ELF-1 (cell line): Measurements from ENCODE around the gene INSIG2.
A peak's percentile ranks its signal among the peaks of the same experiment; 100 is the strongest.
"Not testable (repeated sequence)": the region's sequence is repeated elsewhere in the genome, so short reads cannot be mapped to it uniquely, and the experiment has no call there.

Experiments
- DNase-seq: peaks from one replicate; pipeline ENCODE4 v3.0.0-alpha.2; 2016; ENCODE audit warnings: low read depth, low spot score

The INSIG2 gene

DNA sequence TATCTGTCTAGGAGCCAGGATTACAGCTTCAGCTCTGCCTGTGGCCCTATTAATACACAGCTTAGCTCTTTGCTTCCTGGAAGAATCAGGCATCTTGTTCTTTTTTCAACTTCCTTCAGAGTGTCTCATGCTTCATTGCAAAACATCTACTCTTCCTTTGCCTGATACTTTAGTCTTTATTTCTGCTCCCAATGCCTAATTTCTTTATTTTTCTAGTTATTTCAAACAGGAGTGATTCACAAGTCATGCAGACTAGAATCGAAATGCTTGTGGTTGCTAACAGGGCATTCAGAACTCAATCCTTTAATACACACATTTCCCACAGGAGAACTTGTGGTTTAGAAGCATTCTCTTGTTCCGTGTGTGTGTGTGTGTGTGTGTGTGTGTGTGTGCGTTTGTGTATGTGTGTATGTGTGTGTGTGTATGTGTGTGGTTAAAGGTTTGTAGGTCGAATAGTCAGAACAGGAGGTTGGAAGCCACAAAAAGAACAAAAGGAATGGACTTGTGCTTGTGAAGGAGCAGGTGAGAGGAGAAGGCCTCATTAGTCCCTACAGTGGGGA is 28.3 kb upstream of the INSIG2 start:
- no peak for DNase-seq

DNA sequence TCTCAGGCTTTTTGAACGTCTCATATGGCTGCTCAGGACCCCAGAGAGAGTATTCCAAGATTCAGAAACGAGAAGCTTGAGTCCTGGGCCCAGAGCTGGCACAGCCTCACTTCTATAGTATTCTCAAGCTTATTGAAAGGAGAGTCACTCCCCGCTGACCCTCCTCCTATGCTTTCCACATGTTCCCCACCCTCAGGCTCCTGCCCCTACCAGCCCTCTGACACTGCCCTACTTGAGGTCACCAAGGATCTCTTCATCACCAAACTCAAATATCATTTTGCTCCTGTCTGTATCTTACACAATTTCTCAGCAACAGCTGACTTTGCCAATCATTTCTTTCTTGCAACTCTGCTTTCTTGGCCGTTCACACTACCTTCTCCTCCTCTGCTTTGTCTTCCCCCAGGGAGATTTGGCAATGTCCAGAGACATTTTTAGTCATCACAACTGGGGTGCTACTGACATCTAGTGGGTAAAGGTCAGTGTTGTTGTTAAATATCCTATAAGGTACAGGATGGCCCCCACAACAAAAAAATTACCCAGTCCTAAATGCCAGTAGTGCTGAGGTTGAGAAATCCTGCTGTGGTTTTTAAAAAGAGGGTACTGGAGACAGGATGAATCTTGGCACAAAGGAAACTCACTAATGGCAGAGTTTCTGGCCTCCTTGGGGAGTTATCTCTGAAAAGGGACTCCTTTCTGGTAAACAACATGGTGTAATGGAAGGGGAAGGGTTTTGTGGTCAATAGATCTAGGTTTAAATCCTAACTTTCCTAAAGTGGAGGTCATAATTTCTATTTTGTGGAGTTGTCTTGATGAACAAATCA is 26.9 kb upstream of the INSIG2 start:
- peak; percentile 22 for DNase-seq

DNA sequence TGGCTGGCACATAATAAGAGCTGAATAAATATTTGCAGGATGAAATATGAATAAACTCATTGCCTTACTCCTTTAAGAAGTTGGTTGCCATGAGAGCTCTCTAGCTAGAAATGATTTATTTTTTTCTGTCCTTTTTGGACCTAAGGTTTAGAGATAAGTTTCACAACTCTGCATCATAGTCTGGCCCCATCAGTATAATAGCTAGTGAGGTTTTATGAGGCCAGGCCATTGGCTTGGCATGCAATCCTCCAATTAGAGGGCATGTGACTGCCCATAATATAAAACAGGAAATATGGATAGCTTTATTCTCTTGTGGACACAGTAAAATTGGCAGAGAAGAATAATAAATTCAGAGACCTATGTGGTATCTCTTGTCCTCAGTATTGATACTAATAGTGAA is 26.2 kb upstream of the INSIG2 start:
- no peak for DNase-seq

GRCh38 chr2:118062669-118063068 is 25.6 kb upstream of the INSIG2 start:
- DNase-seq, result no peak

DNA sequence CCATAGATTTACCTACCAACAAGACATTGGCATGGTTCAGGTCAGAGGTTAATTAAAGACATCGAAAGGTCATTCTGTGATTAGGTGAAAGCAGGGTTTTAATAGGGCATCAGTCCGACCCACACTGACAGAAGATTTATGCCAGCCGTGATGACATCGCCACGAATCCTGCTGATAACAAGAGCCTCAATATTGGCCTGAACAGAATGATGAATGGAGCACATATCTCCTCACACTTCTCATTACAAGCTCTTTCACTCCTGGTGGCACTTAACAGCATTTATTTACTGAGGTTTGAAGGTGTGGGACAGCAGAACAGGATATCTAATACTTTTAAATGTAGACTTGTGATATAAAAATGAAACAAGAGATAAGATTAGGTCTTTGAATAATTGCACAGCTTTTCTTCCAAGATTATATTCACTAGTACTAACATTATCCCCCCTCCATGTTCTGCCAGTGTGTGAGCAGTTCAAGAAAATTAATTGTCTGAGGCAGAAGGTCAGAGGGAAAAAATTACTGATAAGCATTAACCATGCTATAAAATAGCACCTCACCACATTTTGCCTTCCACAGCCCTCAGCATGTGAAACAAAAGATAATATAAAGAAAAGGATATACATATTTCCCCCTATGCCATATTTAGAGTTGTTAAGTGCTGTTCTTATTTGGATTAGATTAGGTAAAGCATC is 23.1 kb upstream of the INSIG2 start:
- DNase-seq, result no peak

GRCh38 chr2:118065921-118066511 is 22.3 kb upstream of the INSIG2 start:
- no peak for DNase-seq

- no peak for DNase-seq
Measured at GRCh38 chr2:118077636-118078247, 10.5 kb upstream of the INSIG2 start.

DNA sequence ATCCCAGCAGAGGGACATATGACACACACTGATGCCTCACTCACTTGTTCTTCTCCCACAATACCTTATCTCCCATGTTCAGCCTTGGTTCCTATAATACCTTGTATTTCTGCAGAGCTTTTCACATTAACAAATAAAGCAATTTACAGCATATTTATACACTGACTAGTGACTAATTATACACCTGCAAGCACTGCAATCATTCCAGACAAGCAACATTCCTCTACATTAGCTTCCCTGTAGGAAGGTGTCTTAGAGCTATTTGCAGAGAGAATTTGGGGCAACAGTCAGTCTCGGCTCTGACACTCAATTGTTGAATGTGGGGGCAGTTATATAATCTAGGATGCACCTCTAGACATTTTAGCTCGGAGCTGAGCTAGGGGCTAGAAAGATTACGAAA is 9.5 kb upstream of the INSIG2 start:
- no peak for DNase-seq

DNA sequence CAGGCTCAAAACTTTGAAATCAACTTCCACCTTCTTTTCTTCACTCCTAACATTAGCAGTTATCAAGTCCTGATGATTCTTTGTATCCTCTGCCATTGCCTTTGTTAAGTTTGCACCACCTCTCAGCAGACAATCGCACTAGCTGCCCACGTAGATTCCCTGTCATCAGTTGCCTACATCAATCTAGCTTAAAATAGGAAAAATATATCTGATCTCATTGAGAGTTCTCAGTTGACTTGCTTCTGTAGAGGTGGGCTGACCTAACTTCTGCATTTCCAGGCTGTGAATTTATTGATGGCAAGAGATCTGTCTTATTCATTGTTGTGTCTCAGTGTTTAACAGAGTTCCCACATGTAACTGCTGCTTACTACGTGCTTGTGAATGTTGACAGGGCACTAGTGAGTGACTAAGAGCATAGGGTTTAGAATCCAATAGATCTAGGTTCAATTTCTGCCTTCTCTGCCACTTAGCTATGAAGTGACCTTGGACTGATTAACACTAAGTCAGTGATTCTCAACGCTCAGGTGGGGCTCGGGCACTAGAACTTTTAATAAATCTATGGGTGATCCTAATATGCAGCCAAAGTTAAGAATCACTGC is 3.7 kb upstream of the INSIG2 start:
- no peak for DNase-seq

GRCh38 chr2:118085173-118086023 is 2.9 kb upstream of the INSIG2 start:
- no peak for DNase-seq

- DNase-seq, result no peak
Measured at GRCh38 chr2:118086024-118086633, 2.1 kb upstream of the INSIG2 start.

GRCh38 chr2:118089139-118089800 is 999 bp downstream of the INSIG2 start:
- peak; percentile 29 for DNase-seq

DNA sequence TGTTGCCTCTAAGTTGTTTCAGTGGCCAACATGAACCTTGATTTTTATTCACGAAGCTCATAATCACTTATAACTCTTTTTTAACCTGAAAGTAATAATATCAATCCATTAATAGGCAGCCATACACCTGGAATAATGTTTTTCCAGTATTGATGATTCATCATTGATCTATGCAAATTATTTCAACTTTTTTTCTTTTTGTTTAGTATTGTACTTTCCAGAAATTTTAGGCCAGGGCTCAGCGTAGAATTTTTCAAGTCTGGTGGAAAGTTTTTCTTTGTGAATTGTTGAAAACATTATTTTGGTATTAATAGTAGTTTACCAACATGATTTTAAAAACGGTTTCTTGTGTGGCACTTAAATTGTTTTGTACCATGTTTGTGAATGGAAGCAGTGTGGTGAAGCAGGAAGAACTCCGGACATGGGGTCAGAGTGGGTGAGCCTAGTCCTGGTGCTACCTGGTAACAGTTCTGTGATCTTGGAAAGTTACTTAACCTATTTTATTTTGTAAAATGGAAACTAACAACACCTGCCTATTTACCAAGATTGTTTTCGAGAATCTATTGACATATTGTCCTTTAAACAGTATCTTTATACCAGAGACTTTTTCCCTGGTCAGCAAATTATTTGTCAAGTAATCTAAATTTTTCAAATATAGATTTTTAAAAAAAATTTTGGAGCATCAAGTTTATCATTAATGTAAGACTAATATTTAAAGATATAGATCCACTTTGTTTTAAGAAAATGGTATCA is 2.3 kb downstream of the INSIG2 start:
- no peak for DNase-seq

DNA sequence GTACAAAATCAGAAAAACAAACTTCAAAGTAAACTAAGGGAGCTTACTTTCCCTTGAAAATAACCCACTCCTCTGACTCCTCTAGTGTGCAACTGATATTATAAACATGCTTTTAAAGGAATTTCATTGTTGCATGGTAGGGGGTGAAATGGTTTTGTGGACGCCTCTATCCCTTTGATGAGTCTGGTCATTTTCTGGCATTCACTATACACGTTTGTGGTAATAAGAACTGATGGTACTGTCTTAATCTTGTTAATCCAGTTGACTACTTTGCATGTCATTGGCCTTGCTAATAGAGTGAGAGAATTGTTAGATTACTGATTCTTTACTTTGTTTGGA is 2.8 kb downstream of the INSIG2 start:
- no peak for DNase-seq

GRCh38 chr2:118091631-118092030 is 3.4 kb downstream of the INSIG2 start:
- DNase-seq, result no peak

DNA sequence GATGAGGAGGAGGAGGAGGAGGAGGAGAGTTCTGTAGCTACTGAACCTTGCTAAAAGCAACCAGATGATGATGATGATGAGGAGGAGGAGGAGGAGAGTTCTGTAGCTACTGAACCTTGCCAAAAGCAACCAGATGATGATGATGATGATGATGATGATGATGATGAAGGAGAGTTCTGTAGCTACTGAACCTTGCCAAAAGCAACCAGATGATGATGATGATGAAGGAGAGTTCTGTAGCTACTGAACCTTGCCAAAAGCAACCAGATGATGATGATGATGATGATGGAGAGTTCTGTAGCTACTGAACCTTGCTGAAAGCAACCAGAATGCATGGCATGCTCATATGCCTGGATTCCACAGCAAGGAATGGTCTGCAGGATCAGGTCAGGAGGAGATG is 5.8 kb downstream of the INSIG2 start:
- DNase-seq, result not testable (repeated sequence)

GRCh38 chr2:118094503-118094902 is 6.2 kb downstream of the INSIG2 start:
- DNase-seq, result no peak

DNA sequence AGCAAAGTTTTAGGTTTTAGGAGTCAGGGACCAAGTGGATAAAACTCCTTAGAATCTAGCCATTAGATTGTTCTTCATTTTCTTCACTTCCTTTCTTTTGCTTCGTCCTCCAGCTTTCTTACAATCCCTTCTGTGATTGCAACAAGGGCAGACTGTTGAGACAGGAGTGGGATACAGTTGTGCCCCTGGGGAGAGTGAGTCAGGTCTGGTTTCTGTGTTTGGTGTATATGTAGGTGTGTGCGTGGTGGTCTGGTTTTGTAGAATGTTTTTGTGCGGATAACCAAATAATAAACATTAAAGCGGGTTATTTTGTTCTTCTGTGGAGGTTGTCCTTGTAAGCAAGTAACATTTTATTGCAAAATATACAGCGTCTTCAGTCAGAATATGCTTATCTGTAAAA is 7.3 kb downstream of the INSIG2 start:
- DNase-seq, result peak; percentile 20

DNA sequence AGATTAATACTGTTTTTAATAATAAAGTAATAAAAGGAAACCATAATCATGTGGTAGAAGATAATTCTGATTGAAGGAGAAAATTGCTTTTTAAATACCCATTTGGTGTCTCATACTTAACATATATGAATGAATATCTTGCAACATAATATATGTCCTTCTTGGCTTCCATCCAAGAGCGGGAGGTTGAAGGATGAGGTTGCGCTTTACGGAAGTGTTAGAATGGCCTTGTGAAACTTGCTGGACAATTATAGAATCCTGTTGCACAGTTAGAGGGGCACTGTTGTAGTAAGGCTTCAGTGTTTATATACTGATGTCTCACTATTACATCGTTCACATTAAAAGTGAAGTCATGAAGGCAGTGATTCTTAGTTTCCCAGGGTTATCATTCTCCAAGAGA is 9.4 kb downstream of the INSIG2 start:
- DNase-seq, result no peak
